Measurements from ENCODE around the gene CCDC197. TPM values are rescaled to one million over a fixed set of nuclear protein-coding genes. Genes with fewer than 3 reads are reported as not detected.

The CCDC197 gene
- total RNA-seq, 1 donor: not detected

DNA sequence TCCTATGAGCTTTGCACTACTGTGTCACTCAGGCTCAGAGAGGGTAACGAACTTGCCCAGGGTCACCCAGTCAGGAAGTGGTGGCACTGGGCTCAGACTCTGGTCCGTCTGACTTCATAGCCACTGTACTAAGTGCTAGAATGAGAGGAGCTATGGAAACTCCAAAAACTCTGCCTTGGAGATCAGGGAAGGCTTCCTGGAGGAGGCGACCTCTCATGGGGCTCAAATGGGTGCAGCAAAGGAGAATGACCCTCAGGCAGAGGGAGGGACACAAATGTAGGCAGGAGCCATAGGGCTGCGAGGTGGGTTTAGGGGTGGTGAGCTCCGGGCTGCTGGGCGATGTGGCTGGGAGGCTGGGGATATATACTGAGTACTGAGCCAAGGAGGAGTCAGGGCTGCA is 3.2 kb downstream of the CCDC197 start:
- H3K4me1 ChIP-seq (ENCODE audit: insufficient read depth, low read length): peaks cover 6% of the 10 kb centered on the region
- TF ChIP-seq, protein P1, sequence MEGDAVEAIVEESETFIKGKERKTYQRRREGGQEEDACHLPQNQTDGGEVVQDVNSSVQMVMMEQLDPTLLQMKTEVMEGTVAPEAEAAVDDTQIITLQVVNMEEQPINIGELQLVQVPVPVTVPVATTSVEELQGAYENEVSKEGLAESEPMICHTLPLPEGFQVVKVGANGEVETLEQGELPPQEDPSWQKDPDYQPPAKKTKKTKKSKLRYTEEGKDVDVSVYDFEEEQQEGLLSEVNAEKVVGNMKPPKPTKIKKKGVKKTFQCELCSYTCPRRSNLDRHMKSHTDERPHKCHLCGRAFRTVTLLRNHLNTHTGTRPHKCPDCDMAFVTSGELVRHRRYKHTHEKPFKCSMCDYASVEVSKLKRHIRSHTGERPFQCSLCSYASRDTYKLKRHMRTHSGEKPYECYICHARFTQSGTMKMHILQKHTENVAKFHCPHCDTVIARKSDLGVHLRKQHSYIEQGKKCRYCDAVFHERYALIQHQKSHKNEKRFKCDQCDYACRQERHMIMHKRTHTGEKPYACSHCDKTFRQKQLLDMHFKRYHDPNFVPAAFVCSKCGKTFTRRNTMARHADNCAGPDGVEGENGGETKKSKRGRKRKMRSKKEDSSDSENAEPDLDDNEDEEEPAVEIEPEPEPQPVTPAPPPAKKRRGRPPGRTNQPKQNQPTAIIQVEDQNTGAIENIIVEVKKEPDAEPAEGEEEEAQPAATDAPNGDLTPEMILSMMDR (IDR thresholded peaks at IDR 0.05; ENCODE audit: extremely low read depth, low read depth, low read length): no peak
- no peak overlapping the region for H3K27ac ChIP-seq (ENCODE audit: low read depth, low read length)
- H3K27me3 ChIP-seq (ENCODE audit: insufficient read depth, low read length): peaks cover 9% of the 10 kb centered on the region
- H4K20me1 ChIP-seq (ENCODE audit: insufficient read depth, low read length): no peaks in the 10 kb centered on the region
- H3K4me2 ChIP-seq (ENCODE audit: insufficient read depth, low read length): no peak overlapping the region
- H2AFZ ChIP-seq (ENCODE audit: low read length): no peak overlapping the region
- no peak for DNase-seq (ENCODE audit: insufficient read length, low spot score, missing footprints)
- no peaks in the 10 kb centered on the region for H3K79me2 ChIP-seq (ENCODE audit: insufficient read depth, low read length)
- no peaks in the 10 kb centered on the region for H3K36me3 ChIP-seq (ENCODE audit: insufficient read depth, low read length)
- no peak overlapping the region for H3K4me3 ChIP-seq (ENCODE audit: insufficient read depth, low read length)
- no peaks in the 10 kb centered on the region for H3K9me3 ChIP-seq (ENCODE audit: low read depth, low read length)

DNA sequence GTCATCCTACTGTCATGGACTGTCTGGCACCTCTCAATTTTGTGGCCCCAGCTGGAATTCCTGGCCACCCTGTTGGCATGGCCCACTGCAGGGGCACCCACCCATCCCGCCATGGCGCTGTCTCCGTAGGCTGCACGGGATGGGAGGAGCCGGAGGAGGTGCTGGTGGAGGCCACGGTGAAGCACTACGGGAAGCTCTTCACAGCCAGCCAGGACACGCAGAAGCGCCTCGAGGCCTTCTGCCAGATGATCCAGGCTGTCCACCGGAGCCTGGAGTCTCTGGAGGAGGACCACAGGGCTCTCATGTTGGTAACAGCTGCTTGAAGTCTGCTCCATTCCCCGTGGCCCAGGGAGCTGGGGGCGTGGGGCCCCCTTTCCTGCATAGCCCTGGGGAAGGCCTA is 3.9 kb downstream of the CCDC197 start:
- Histone ChIP-seq H3K4me3 (ENCODE audit: insufficient read depth, low read length) (no peak overlapping the region), H4K20me1 (ENCODE audit: insufficient read depth, low read length) (no peaks in the 10 kb centered on the region), H3K4me1 (ENCODE audit: insufficient read depth, low read length) (no peaks in the 10 kb centered on the region), H3K27ac (ENCODE audit: low read depth, low read length) (no peak overlapping the region), H3K27me3 (ENCODE audit: insufficient read depth, low read length) (peaks cover 12% of the 10 kb centered on the region), H2AFZ (ENCODE audit: low read length) (no peak overlapping the region), H3K4me2 (ENCODE audit: insufficient read depth, low read length) (no peak overlapping the region), H3K9me3 (ENCODE audit: low read depth, low read length) (no peaks in the 10 kb centered on the region), H3K79me2 (ENCODE audit: insufficient read depth, low read length) (no peaks in the 10 kb centered on the region), H3K36me3 (ENCODE audit: insufficient read depth, low read length) (no peaks in the 10 kb centered on the region)
- peak; percentile 68 for DNase-seq (ENCODE audit: insufficient read length, low spot score, missing footprints)
- TF ChIP-seq, protein P1 (IDR thresholded peaks at IDR 0.05; ENCODE audit: extremely low read depth, low read depth, low read length): no peak

DNA sequence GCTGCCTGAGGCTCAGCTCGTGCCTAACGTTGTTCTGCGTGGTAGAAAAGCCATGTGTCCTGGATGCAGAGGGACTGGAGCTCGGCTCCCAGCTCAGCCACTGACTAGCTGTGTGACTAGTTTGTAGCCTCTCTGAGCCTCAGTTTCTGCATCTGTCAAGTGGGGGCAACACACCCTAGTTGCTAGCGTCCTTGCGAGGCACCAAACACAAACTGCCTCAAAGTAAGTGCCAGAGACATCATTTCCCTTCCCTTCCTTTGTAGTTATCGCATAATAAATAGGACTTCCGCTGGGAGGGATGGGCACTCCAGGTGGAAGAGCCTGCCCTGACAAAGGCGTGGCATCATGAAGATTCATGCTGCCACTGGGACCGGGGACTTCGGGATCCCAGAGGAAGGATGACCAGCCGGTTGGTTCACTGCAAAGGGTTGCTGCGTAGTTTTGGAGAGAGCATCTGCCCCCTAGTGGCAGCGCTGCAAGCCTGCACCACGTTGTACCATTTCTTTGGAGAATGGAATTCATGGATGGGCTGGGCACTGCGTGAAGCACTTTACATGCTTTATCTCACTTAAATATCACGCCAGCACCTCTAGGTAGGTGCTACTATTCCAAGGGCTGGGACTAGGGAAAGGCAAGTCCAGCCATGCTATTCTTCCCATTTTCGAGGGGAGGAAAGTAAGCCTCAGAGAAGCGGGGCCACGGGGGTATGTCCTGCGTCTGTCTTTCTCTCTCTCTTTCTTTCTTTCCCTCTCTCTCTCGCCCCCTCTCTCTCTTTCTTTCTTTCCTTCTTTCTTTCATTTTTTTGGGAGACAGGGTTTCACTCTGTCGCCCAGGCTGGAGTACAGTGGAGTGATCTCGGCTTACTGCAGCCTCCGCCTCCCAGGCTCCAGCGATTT is 4.6 kb downstream of the CCDC197 start:
- TF ChIP-seq, protein P1 (IDR thresholded peaks at IDR 0.05; ENCODE audit: extremely low read depth, low read depth, low read length): peak; percentile 98
- Histone ChIP-seq H3K79me2 (ENCODE audit: insufficient read depth, low read length) (no peaks in the 10 kb centered on the region), H2AFZ (ENCODE audit: low read length) (no peak overlapping the region), H3K9me3 (ENCODE audit: low read depth, low read length) (no peaks in the 10 kb centered on the region), H3K36me3 (ENCODE audit: insufficient read depth, low read length) (no peaks in the 10 kb centered on the region), H3K4me3 (ENCODE audit: insufficient read depth, low read length) (no peak overlapping the region), H3K4me1 (ENCODE audit: insufficient read depth, low read length) (no peaks in the 10 kb centered on the region), H4K20me1 (ENCODE audit: insufficient read depth, low read length) (no peaks in the 10 kb centered on the region), H3K27ac (ENCODE audit: low read depth, low read length) (no peak overlapping the region), H3K4me2 (ENCODE audit: insufficient read depth, low read length) (no peak overlapping the region), H3K27me3 (ENCODE audit: insufficient read depth, low read length) (peaks cover 12% of the 10 kb centered on the region)
- DNase-seq (ENCODE audit: insufficient read length, low spot score, missing footprints): peak; percentile 96

DNA sequence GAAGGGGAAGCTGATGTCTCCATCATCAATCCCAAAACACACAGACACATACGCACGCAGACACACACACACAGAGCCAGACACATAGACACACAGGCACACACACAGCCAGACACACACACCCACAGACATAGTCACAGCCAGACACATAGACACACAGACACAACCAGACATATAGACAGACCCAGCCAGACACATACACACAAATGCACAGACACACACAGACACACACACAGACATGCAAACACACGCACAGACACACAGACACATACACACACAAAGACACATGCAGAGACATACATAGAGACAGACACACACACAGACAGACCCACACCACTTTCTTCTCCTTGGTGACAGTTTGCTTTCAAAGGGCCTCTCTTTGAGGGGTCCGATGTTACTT is 6.3 kb downstream of the CCDC197 start:
- peaks cover 12% of the 10 kb centered on the region for H3K27me3 ChIP-seq (ENCODE audit: insufficient read depth, low read length)
- no peaks in the 10 kb centered on the region for H3K79me2 ChIP-seq (ENCODE audit: insufficient read depth, low read length)
- TF ChIP-seq, protein P1 (IDR thresholded peaks at IDR 0.05; ENCODE audit: extremely low read depth, low read depth, low read length): no peak
- no peak overlapping the region for H3K27ac ChIP-seq (ENCODE audit: low read depth, low read length)
- H2AFZ ChIP-seq (ENCODE audit: low read length): no peak overlapping the region
- H3K4me3 ChIP-seq (ENCODE audit: insufficient read depth, low read length): no peak overlapping the region
- H3K36me3 ChIP-seq (ENCODE audit: insufficient read depth, low read length): no peaks in the 10 kb centered on the region
- no peaks in the 10 kb centered on the region for H3K4me1 ChIP-seq (ENCODE audit: insufficient read depth, low read length)
- H4K20me1 ChIP-seq (ENCODE audit: insufficient read depth, low read length): no peaks in the 10 kb centered on the region
- DNase-seq (ENCODE audit: insufficient read length, low spot score, missing footprints): peak; percentile 27
- no peak overlapping the region for H3K4me2 ChIP-seq (ENCODE audit: insufficient read depth, low read length)
- no peaks in the 10 kb centered on the region for H3K9me3 ChIP-seq (ENCODE audit: low read depth, low read length)
